GM13977 (cell line): ENCODE measurements around the gene FAM168A.

Experiments
- DNase-seq: peaks from one replicate; pipeline ENCODE4 v3.0.0; 2012; ENCODE audit warnings: low spot score
- in situ Hi-C: fragments of 300-500 bp; cut with MboI; formaldehyde crosslinking; loops from one replicate; pipeline ENCODE4 v1.12.0; 2022; ENCODE audit warnings: low sequenced_read_pairs, low pct_unique_long_range_greater_than_20kb, mixed read lengths, inconsistent platforms; ENCODE audit not compliant: unreplicated experiment
- TF ChIP-seq, protein P1 (sequence below): IDR thresholded peaks from 2 replicates; pipeline ENCODE4 v1.5.1; 2012; ENCODE audit warnings: mild to moderate bottlenecking, control low read depth; ENCODE audit not compliant: insufficient read depth; ENCODE audit errors: extremely low read depth, missing control alignments

The FAM168A gene

DNA sequence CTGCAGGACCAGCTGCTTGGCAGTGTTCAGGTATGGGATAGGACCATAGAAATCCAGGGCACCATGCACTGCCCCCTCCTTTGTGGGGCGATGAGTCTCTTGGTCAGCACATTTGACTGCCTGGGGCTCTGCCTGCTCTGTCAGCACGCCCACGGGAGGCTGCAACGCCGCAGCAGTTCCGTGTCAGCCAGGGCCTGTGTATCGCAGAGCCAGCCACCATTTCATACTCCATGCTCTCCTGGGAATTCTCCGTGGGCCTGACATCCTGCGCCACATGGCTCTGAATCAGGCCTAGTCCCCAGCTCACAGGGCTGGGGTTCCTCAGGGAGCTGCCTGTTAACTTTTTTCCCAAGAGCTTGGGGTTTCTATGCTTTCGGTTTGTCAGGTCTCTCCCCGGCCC, 238.6 kb downstream of the FAM168A start:
- in situ Hi-C loops = loop anchor here (25.0 kb wide), 1 partner anchor 303 kb away; no protein-coding TSS in a partner anchor
- DNase-seq = no peak
- TF ChIP-seq, protein P1, sequence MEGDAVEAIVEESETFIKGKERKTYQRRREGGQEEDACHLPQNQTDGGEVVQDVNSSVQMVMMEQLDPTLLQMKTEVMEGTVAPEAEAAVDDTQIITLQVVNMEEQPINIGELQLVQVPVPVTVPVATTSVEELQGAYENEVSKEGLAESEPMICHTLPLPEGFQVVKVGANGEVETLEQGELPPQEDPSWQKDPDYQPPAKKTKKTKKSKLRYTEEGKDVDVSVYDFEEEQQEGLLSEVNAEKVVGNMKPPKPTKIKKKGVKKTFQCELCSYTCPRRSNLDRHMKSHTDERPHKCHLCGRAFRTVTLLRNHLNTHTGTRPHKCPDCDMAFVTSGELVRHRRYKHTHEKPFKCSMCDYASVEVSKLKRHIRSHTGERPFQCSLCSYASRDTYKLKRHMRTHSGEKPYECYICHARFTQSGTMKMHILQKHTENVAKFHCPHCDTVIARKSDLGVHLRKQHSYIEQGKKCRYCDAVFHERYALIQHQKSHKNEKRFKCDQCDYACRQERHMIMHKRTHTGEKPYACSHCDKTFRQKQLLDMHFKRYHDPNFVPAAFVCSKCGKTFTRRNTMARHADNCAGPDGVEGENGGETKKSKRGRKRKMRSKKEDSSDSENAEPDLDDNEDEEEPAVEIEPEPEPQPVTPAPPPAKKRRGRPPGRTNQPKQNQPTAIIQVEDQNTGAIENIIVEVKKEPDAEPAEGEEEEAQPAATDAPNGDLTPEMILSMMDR = no peak

DNA sequence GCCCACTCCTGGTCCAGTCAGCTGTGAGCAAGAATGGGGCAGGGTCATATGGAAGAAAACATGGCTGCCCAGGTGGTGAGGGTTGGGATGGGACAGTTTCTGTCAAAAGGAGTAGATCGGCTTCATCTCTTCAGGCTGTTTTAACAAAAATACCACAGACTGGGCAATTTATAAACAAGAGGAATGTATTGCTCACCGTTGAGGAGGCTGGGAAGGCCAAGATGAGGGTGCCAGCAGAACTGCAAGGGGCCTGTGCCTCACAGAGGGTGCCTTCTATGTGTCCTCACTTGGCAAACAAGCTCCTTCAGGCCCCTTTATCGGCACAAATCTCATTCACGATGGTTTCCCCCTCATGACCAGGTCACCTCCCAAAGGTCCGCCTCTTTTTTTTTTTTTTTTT, 239.8 kb downstream of the FAM168A start:
- DNase-seq = no peak
- in situ Hi-C loops = loop anchor here (25.0 kb wide), 1 partner anchor 304 kb away; no protein-coding TSS in a partner anchor
- TF ChIP-seq, protein P1 = no peak

DNA sequence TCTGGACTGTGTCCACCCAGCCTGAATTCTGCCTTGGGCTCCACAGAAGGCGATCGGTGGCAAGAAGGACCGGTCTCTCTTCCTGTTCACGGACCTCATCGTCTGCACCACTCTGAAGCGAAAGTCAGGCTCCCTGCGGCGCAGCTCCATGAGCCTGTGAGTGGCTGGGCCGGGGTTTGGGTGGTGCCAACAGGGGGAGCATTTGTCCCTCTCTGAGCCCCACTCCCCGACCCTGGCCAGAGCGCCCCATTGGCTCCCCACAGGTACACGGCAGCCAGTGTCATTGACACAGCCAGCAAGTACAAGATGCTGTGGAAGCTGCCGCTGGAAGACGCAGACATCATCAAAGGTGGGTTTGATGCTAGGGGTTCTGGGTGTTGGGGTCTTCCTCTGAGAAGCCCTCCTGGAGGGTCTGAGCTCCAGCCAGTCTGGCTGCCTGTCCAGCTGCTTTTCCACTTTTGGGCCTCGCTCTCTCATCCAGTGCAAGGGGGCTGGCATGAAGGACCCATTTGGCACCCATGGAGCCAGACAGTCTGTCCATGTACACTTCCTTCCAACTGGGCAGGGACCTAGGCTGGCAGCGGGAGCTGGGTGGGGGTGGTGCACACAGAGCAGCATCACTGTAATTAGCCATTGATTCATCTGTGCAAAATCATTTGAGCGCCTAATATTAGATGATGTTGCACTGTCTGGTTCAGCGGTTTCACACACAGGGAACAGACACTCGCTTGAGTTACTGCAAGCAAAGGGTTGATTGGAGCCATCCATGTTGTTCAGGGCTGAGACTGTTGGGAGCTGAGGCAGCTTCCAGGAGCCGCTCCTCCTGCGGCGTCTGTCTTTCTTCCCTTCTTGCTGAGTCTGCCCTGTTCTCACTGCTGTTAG, 240.7 kb downstream of the FAM168A start:
- TF ChIP-seq, protein P1 = no peak
- in situ Hi-C loops = loop anchor here (25.0 kb wide), 1 partner anchor 305 kb away; no protein-coding TSS in a partner anchor

DNA sequence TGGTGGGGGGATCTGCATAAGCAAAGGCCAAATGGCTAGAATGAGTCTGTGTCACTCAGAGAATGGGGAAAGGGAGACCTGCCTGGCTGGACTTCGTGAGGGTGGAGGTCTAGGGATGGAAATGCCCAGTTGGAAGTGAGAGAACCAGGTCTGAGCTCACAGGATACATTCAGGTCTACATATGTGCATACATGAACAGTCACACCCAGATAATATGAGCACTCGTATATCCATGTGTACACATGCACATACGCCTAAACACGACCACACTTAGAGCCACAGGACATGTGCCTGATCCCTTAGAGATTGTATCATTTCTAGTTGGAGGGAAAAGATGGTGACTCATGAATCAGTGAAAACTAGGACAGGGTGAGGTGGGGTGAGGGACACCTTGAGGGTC, 242.8 kb downstream of the FAM168A start:
- in situ Hi-C loops = loop anchor here (25.0 kb wide), 1 partner anchor 307 kb away; no protein-coding TSS in a partner anchor
- no peak for DNase-seq
- TF ChIP-seq, protein P1 = no peak

More for the DNA sequence above, 240.7 kb downstream of the FAM168A start:
- no peak for DNase-seq

GRCh38 chr11:73353422-73353821, 244.5 kb downstream of the FAM168A start:
- TF ChIP-seq, protein P1 = no peak
- in situ Hi-C loops = loop anchor here (25.0 kb wide), 1 partner anchor 309 kb away; no protein-coding TSS in a partner anchor
- no peak for DNase-seq

DNA sequence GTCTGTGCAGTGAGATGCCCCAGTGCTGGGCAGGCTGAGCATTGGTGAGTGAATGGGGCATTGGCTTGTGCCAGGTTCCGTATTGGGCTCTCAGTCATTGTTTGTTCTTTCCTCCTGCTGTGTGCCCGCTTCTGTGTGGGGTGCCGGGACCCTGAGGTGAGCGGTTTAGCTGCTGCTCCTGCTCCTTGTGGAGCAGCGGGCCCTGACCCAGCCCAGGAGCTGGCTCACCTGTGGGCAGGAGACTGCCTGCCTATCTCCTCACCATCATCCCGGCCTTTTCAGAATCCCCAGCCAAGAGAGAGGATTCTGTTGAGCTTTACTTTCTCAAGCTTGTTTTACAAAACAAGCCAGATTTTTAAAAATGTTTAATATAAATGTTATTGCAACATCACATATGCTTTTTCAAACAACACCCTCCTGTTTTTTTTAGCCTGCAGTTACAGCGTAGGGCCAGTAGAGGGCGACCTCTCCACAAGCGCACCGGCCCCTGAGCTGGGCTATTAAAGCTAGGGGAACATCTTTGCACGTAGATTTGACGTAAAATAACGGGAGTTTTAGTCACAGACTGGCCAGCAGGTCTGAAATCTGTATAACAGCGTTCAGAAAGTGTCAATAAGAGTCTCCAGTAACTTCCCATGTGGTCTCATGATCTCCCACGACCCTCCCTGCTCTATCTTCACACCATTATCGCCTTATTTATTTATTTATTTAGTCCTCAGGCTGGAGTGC, 246.8 kb downstream of the FAM168A start:
- DNase-seq = peak; percentile 90
- TF ChIP-seq, protein P1 = peak; percentile 95
- in situ Hi-C loops = loop anchor here (25.0 kb wide), 1 partner anchor 311 kb away; no protein-coding TSS in a partner anchor
